GM12878 (cell line): ENCODE data around the gene FNDC3A. TPM values are rescaled to one million over a fixed set of nuclear protein-coding genes. Genes with fewer than 3 reads are reported as not detected.

Source experiments
- ATAC-seq: fragments of 200-7000 bp; cut with Tn5 transposase; 3 replicates; pipeline ENCODE4 v1.9.1; 2020; ENCODE audit warnings: mild to moderate bottlenecking, moderate library complexity
- BruUV-seq: library from RNA; stranded (reverse); fragments of 400-500 nt; replicated peaks from 2 replicates; lab custom pipeline; 2021; lab: Mats Ljungman, UMichigan
- CTCF ChIA-PET: fragments of 300-600 bp; sonication (Branson Sonifier 250); formaldehyde crosslinking; extraction: SDS; loops from one replicate; lab custom pipeline; 2021; ENCODE audit warnings: inconsistent platforms; lab: Yijun Ruan, JAX
- POLR2A ChIA-PET: fragments of 350-600 bp; formaldehyde crosslinking; extraction: SDS; loops from one replicate; lab custom pipeline; 2021; ENCODE audit warnings: inconsistent platforms; lab: Charles Lee
- RAD21 ChIA-PET: fragments of 300-600 bp; sonication (Branson Sonifier 250); formaldehyde crosslinking; loops from one replicate; lab custom pipeline; 2023; ENCODE audit warnings: antibody characterized with exemption; ENCODE audit not compliant: unreplicated experiment; lab: Charles Lee
- SMC1A ChIA-PET: fragments of 300-600 bp; sonication (Branson Sonifier 250); formaldehyde crosslinking; loops from one replicate; lab custom pipeline; 2023; ENCODE audit not compliant: unreplicated experiment, uncharacterized antibody; lab: Charles Lee
- DNase-seq: peaks from one replicate; pipeline ENCODE4 v3.0.0-alpha.2; 2011; ENCODE audit warnings: low read depth, low spot score
- FAIRE-seq: peaks from 3 replicates; lab custom pipeline; 2011; peaks lifted over from hg19 to GRCh38; lab: Jason Lieb, UNC
- H2AFZ ChIP-seq: 2 replicates; pipeline ENCODE4 v1.6.0; 2011; ENCODE audit warnings: low read depth, low read length, control low read depth; ENCODE audit not compliant: control insufficient read depth
- H3K27ac ChIP-seq: 2 replicates; pipeline ENCODE4 v1.5.1; 2011; ENCODE audit warnings: control low read depth; ENCODE audit not compliant: control insufficient read depth, insufficient read depth
- H3K27me3 ChIP-seq, 2 experiments: replicated peaks in 1 of 2; 2 replicates each; pipeline versions ENCODE4 v1.6.0 to v1.6.1; 2011; ENCODE audit warnings: low read length in 1 of 2; ENCODE audit not compliant: control insufficient read depth in 2 of 2, insufficient read depth in 2 of 2
- H3K36me3 ChIP-seq, 2 experiments: 2 replicates each; pipeline ENCODE4 v1.5.1; 2011; ENCODE audit warnings: low read length in 1 of 2; ENCODE audit not compliant: control insufficient read depth in 2 of 2, insufficient read depth in 2 of 2
- H3K4me1 ChIP-seq: 2 replicates; pipeline ENCODE4 v1.6.1; 2011; ENCODE audit warnings: mild to moderate bottlenecking, low read length, moderate library complexity, mixed read lengths; ENCODE audit not compliant: control insufficient read depth, insufficient read depth
- H3K4me2 ChIP-seq: 2 replicates; pipeline ENCODE4 v1.6.0; 2011; ENCODE audit warnings: control low read depth; ENCODE audit not compliant: control insufficient read depth, insufficient read depth
- H3K4me3 ChIP-seq: fragments of 200-600 bp; sonication (generic); 2 replicates; pipeline ENCODE4 v1.5.1; 2016
- H3K79me2 ChIP-seq: 2 replicates; pipeline ENCODE4 v1.6.0; 2011; ENCODE audit warnings: low read length; ENCODE audit not compliant: control insufficient read depth, insufficient read depth
- H3K9ac ChIP-seq: 2 replicates; pipeline ENCODE4 v1.8.0; 2011; ENCODE audit warnings: low read length, control low read depth, mixed read lengths; ENCODE audit not compliant: control insufficient read depth, insufficient read depth
- H3K9me3 ChIP-seq: replicated peaks from 3 replicates; pipeline ENCODE4 v1.5.1; 2011; ENCODE audit warnings: mild to moderate bottlenecking, low read length; ENCODE audit not compliant: control insufficient read depth, insufficient read depth
- H4K20me1 ChIP-seq: 2 replicates; pipeline ENCODE4 v1.6.0; 2011; ENCODE audit not compliant: control insufficient read depth, insufficient read depth
- DPF2 ChIP-seq: fragments of 450-650 bp; IDR thresholded peaks from 2 replicates; pipeline ENCODE4 v1.6.1; 2017; ENCODE audit warnings: mild to moderate bottlenecking
- NR2C1 ChIP-seq: fragments of 450-650 bp; IDR thresholded peaks from 2 replicates; pipeline ENCODE4 v1.6.1; 2017; ENCODE audit warnings: antibody characterized with exemption, mild to moderate bottlenecking, moderate library complexity
- PAX8 ChIP-seq: fragments of 450-650 bp; IDR thresholded peaks from 2 replicates; pipeline ENCODE4 v1.6.1; 2017; ENCODE audit warnings: mild to moderate bottlenecking, moderate library complexity
- POU2F2 ChIP-seq: IDR thresholded peaks from 3 replicates; pipeline ENCODE4 v1.6.1; 2011; ENCODE audit warnings: low read depth, mild to moderate bottlenecking, low read length, borderline replicate concordance
- RBBP5 ChIP-seq: fragments of 200-600 bp; sonication (generic); conservative IDR thresholded peaks from 2 replicates; pipeline ENCODE4 v1.6.1; 2016
- SKIL ChIP-seq: fragments of 450-650 bp; IDR thresholded peaks from 2 replicates; pipeline ENCODE4 v1.6.1; 2017; ENCODE audit warnings: mild to moderate bottlenecking, low read depth, inconsistent platforms; ENCODE audit not compliant: poor library complexity, severe bottlenecking
- TAF1 ChIP-seq: IDR thresholded peaks from 2 replicates; pipeline ENCODE4 v1.6.1; 2011; ENCODE audit warnings: mild to moderate bottlenecking, low read depth, low read length, borderline replicate concordance
- TCF12 ChIP-seq: IDR thresholded peaks from 2 replicates; pipeline ENCODE4 v1.6.1; 2011; ENCODE audit warnings: low read depth, mild to moderate bottlenecking, low read length
- WGBS: methylation state at CpG from one replicate; pipeline ENCODE4 v1.1.6; 2016; ENCODE audit warnings: low lambda C conversion rate; ENCODE audit not compliant: insufficient replicate concordance, insufficient coverage; ENCODE audit errors: missing lambda C conversion rate; 5-methylcytosine and 5-hydroxymethylcytosine counted together
- in situ Hi-C: fragments of 300-500 bp; cut with MboI; formaldehyde crosslinking; loops from 9 replicates; pipeline ENCODE4 v1.14.3; 2018; ENCODE audit warnings: mixed read lengths
- intact Hi-C: fragments of 100-400 bp; cut with micrococcal nuclease; formaldehyde crosslinking; loops from one replicate; pipeline ENCODE4 v1.14.2; 2022; ENCODE audit not compliant: unreplicated experiment
- polyA plus RNA-seq, 11 experiments: library from polyadenylated mRNA; depleted of rRNA in 4 of 11; unstranded in 6 of 11; stranded (reverse) in 5 of 11; fragments of >200 nt; fragmentation: Nextera tagmentation in 4 of 11; fragmentation: Illumina TruSeq in 1 of 11; extraction: Ambion mirVana in 4 of 11; extraction: Trizol in 1 of 11; gene quantifications; 1 replicate in 1 of 11; 2 replicates in 10 of 11; pipeline versions ENCODE4 v1.2.1 to v1.2.3, GENCODE V29; 2011 to 2016; ENCODE audit warnings: inconsistent platforms in 2 of 11, missing spikeins in 2 of 11, low read depth in 1 of 11
- total RNA-seq, 4 experiments: library from RNA; depleted of rRNA in 3 of 4; stranded (reverse); fragments of >200 nt in 3 of 4; fragmentation: Illumina TruSeq in 1 of 4; extraction: Trizol in 1 of 4; gene quantifications; 2 replicates each; pipeline versions ENCODE4 v1.2.1 to v1.2.3, GENCODE V29; 2013 to 2021
- TF ChIP-seq, protein P1 (sequence below): fragments of 150-350 bp; IDR thresholded peaks from 2 replicates; pipeline ENCODE4 v1.6.1; 2016; ENCODE audit warnings: low read depth, low read length
- TF ChIP-seq, protein P2 (sequence below): fragments of 450-650 bp; IDR thresholded peaks from 2 replicates; pipeline ENCODE4 v1.6.1; 2018; ENCODE audit warnings: borderline replicate concordance, mild to moderate bottlenecking; ENCODE audit not compliant: partially characterized antibody
- TF ChIP-seq, protein P3 (sequence below): fragments of 450-650 bp; IDR thresholded peaks from 2 replicates; pipeline ENCODE4 v1.6.1; 2017; ENCODE audit warnings: mild to moderate bottlenecking, moderate library complexity

The FNDC3A gene
- total and polyA plus RNA-seq, 10 of the 15 experiments (the other 5 are each of a cell fraction or from before 2014, with no cell fraction given): 6.3 to 46.4 (median 22.8) TPM

DNA sequence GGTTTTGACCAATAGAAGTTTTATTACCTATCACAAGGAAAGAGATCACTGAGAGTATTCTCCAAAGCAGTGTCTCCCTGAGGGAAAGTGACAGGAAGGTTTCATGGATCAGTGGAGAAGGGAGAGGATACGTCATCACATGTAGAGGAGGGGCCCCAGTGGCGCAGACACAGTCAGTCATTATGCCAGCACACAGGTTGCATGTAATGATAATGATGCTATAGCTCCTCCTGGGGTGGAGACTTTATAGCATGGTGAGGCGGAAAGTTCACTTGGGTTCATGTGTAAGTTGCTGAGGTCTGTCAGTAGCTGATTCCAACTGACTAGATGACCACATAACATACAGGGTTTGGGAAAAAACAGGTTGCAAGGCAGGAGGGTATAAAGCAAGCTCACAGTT is 88.8 kb downstream of the FNDC3A start (continued):
- TF ChIP-seq, protein P1, sequence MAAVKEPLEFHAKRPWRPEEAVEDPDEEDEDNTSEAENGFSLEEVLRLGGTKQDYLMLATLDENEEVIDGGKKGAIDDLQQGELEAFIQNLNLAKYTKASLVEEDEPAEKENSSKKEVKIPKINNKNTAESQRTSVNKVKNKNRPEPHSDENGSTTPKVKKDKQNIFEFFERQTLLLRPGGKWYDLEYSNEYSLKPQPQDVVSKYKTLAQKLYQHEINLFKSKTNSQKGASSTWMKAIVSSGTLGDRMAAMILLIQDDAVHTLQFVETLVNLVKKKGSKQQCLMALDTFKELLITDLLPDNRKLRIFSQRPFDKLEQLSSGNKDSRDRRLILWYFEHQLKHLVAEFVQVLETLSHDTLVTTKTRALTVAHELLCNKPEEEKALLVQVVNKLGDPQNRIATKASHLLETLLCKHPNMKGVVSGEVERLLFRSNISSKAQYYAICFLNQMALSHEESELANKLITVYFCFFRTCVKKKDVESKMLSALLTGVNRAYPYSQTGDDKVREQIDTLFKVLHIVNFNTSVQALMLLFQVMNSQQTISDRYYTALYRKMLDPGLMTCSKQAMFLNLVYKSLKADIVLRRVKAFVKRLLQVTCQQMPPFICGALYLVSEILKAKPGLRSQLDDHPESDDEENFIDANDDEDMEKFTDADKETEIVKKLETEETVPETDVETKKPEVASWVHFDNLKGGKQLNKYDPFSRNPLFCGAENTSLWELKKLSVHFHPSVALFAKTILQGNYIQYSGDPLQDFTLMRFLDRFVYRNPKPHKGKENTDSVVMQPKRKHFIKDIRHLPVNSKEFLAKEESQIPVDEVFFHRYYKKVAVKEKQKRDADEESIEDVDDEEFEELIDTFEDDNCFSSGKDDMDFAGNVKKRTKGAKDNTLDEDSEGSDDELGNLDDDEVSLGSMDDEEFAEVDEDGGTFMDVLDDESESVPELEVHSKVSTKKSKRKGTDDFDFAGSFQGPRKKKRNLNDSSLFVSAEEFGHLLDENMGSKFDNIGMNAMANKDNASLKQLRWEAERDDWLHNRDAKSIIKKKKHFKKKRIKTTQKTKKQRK: no peak
- TF ChIP-seq NR2C1: no peak
- TF ChIP-seq DPF2: no peak
- no peak for TF ChIP-seq RBBP5
- TF ChIP-seq PAX8: no peak

DNA sequence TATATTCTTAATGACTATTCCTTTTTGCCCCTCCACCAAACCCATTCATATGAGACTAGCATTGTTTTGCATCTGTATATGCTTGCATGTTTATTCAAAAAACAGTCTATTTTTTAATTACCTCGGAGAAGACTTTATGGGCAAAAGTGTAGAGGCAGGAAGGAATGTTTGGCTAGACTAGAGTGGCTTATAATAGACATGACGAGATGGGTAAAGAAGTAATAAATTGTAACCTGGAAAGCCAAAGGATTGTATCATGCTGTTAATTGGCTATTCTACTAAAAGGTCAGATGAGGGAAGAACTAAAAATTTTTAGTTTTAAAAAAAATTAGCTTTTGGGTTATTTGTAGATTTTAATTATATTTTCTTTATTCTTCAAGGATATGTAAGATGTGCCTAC is 91.1 kb downstream of the FNDC3A start:
- WGBS: 70% methylated on average over 2 of the region's 2 CpGs
- ATAC-seq: no peak
- in situ Hi-C loops: no loop called here
- TF ChIP-seq, protein P2, sequence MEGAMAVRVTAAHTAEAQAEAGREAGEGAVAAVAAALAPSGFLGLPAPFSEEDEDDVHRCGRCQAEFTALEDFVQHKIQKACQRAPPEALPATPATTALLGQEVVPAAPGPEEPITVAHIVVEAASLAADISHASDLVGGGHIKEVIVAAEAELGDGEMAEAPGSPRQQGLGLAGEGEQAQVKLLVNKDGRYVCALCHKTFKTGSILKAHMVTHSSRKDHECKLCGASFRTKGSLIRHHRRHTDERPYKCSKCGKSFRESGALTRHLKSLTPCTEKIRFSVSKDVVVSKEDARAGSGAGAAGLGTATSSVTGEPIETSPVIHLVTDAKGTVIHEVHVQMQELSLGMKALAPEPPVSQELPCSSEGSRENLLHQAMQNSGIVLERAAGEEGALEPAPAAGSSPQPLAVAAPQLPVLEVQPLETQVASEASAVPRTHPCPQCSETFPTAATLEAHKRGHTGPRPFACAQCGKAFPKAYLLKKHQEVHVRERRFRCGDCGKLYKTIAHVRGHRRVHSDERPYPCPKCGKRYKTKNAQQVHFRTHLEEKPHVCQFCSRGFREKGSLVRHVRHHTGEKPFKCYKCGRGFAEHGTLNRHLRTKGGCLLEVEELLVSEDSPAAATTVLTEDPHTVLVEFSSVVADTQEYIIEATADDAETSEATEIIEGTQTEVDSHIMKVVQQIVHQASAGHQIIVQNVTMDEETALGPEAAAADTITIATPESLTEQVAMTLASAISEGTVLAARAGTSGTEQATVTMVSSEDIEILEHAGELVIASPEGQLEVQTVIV: no peak
- no peak for TF ChIP-seq SKIL
- no peak for TF ChIP-seq POU2F2
- TF ChIP-seq, protein P3, sequence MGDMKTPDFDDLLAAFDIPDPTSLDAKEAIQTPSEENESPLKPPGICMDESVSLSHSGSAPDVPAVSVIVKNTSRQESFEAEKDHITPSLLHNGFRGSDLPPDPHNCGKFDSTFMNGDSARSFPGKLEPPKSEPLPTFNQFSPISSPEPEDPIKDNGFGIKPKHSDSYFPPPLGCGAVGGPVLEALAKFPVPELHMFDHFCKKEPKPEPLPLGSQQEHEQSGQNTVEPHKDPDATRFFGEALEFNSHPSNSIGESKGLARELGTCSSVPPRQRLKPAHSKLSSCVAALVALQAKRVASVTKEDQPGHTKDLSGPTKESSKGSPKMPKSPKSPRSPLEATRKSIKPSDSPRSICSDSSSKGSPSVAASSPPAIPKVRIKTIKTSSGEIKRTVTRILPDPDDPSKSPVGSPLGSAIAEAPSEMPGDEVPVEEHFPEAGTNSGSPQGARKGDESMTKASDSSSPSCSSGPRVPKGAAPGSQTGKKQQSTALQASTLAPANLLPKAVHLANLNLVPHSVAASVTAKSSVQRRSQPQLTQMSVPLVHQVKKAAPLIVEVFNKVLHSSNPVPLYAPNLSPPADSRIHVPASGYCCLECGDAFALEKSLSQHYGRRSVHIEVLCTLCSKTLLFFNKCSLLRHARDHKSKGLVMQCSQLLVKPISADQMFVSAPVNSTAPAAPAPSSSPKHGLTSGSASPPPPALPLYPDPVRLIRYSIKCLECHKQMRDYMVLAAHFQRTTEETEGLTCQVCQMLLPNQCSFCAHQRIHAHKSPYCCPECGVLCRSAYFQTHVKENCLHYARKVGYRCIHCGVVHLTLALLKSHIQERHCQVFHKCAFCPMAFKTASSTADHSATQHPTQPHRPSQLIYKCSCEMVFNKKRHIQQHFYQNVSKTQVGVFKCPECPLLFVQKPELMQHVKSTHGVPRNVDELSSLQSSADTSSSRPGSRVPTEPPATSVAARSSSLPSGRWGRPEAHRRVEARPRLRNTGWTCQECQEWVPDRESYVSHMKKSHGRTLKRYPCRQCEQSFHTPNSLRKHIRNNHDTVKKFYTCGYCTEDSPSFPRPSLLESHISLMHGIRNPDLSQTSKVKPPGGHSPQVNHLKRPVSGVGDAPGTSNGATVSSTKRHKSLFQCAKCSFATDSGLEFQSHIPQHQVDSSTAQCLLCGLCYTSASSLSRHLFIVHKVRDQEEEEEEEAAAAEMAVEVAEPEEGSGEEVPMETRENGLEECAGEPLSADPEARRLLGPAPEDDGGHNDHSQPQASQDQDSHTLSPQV: no peak
- no peak for TF ChIP-seq TAF1
- no peak for TF ChIP-seq TCF12

More for the DNA sequence above, 91.1 kb downstream of the FNDC3A start:
- Histone ChIP-seq H4K20me1 (no peaks in the 10 kb centered on the region), H3K36me3 (peaks cover 0 to 11% of the 10 kb centered on the region in 2 experiments; a peak in 1 of 4 replicates), H3K4me2 (no peak overlapping the region), H3K4me3 (no peak overlapping the region), H3K27me3 (no peaks in the 10 kb centered on the region), H3K4me1 (no peaks in the 10 kb centered on the region; the same call in 1 of the 2 replicates), H3K79me2 (no peaks in the 10 kb centered on the region; the same call in none of the 2 replicates), H3K9ac (no peak overlapping the region), H2AFZ (no peak overlapping the region), H3K9me3 (no peaks in the 10 kb centered on the region; the same call in 2 of the 3 replicates), H3K27ac (no peak overlapping the region)
- intact Hi-C loops: no loop called here
- ChIA-PET POLR2A (no interaction called here), CTCF (interaction anchor here (0.7 to 1.3 kb wide), 5 partner anchors 14 to 211 kb away, joined by 3 to 4 read pairs (median 3); no protein-coding TSS in a partner anchor), RAD21 (no interaction called here), SMC1A (no interaction called here)
- no peak for FAIRE-seq
- BruUV-seq: no TSS peak
- DNase-seq: no peak
